Parathyroid adenoma (tissue), 2 donors: ENCODE data around the gene TRMT44.
"Not testable (repeated sequence)": the region's sequence is repeated elsewhere in the genome, so short reads cannot be mapped to it uniquely, and the experiment has no call there.

Experiments used
- H2AFZ ChIP-seq: fragments of 300-600 bp; sonication (generic); one replicate; pipeline ENCODE4 v1.7.0; 2017; ENCODE audit warnings: antibody characterized with exemption, mild to moderate bottlenecking
- H3K27ac ChIP-seq: fragments of 300-600 bp; sonication (generic); one replicate; pipeline ENCODE4 v1.7.0; 2017
- H3K27me3 ChIP-seq: fragments of 300-600 bp; sonication (generic); one replicate; pipeline ENCODE4 v1.7.0; 2017; ENCODE audit warnings: low read length; ENCODE audit not compliant: control insufficient read depth, insufficient read depth
- H3K36me3 ChIP-seq: fragments of 300-600 bp; sonication (generic); one replicate; pipeline ENCODE4 v1.7.0; 2017; ENCODE audit warnings: low read length; ENCODE audit not compliant: control insufficient read depth, insufficient read depth
- H3K4me1 ChIP-seq: fragments of 300-600 bp; sonication (generic); one replicate; pipeline ENCODE4 v1.7.0; 2017; ENCODE audit warnings: control low read depth
- H3K4me2 ChIP-seq: fragments of 300-600 bp; sonication (generic); one replicate; pipeline ENCODE4 v1.7.0; 2017; ENCODE audit warnings: low read length
- H3K4me3 ChIP-seq: fragments of 300-600 bp; sonication (generic); one replicate; pipeline ENCODE4 v1.7.0; 2017; ENCODE audit warnings: low read depth, low read length
- H3K79me2 ChIP-seq: fragments of 300-600 bp; sonication (generic); one replicate; pipeline ENCODE4 v1.7.0; 2017; ENCODE audit warnings: control low read depth
- H3K9ac ChIP-seq: fragments of 300-600 bp; sonication (generic); one replicate; pipeline ENCODE4 v1.7.0; 2017; ENCODE audit warnings: mild to moderate bottlenecking
- H3K9me3 ChIP-seq: fragments of 300-600 bp; sonication (generic); one replicate; pipeline ENCODE4 v1.7.0; 2017; ENCODE audit warnings: low read length; ENCODE audit not compliant: control insufficient read depth
- CTCF ChIP-seq: fragments of 300-600 bp; sonication (generic); IDR thresholded peaks from one replicate; pipeline ENCODE4 v1.7.0; 2017; ENCODE audit warnings: antibody characterized with exemption, mild to moderate bottlenecking
- donor health status: primary hyperparathyroidism.

TRMT44 gene

GRCh38 chr4:8510191-8510590 is 69.6 kb downstream of the TRMT44 start:
- Histone ChIP-seq H3K4me2 (no peak overlapping the region), H3K4me3 (no peak overlapping the region), H3K36me3 (no peaks in the 10 kb centered on the region), H2AFZ (no peak overlapping the region), H3K9ac (no peak overlapping the region), H3K27ac (no peak overlapping the region), H3K9me3 (no peaks in the 10 kb centered on the region), H3K27me3 (no peaks in the 10 kb centered on the region), H3K79me2 (no peaks in the 10 kb centered on the region), H3K4me1 (no peaks in the 10 kb centered on the region)
- no peak for TF ChIP-seq CTCF

- no peak overlapping the region for H3K27ac ChIP-seq
- H3K9me3 ChIP-seq: no peaks in the 10 kb centered on the region
- no peaks in the 10 kb centered on the region for H3K27me3 ChIP-seq
- no peak for TF ChIP-seq CTCF
- H3K36me3 ChIP-seq: no peaks in the 10 kb centered on the region
- H2AFZ ChIP-seq: no peak overlapping the region
- no peak overlapping the region for H3K9ac ChIP-seq
- H3K4me2 ChIP-seq: no peak overlapping the region
- no peaks in the 10 kb centered on the region for H3K79me2 ChIP-seq
- H3K4me1 ChIP-seq: no peaks in the 10 kb centered on the region
- H3K4me3 ChIP-seq: no peak overlapping the region
Measured at GRCh38 chr4:8510611-8511285, 70.2 kb downstream of the TRMT44 start.

GRCh38 chr4:8512510-8512909 is 71.9 kb downstream of the TRMT44 start:
- Histone ChIP-seq H3K27ac (no peak overlapping the region), H3K79me2 (no peaks in the 10 kb centered on the region), H3K27me3 (no peaks in the 10 kb centered on the region), H3K36me3 (no peaks in the 10 kb centered on the region), H3K4me3 (no peak overlapping the region), H3K9me3 (no peaks in the 10 kb centered on the region), H3K4me1 (no peaks in the 10 kb centered on the region), H3K9ac (no peak overlapping the region), H2AFZ (no peak overlapping the region), H3K4me2 (no peak overlapping the region)
- no peak for TF ChIP-seq CTCF

GRCh38 chr4:8513080-8513479 is 72.5 kb downstream of the TRMT44 start:
- not testable (repeated sequence) for H3K4me3 ChIP-seq, H3K9me3 ChIP-seq, H3K27ac ChIP-seq, H2AFZ ChIP-seq, H3K36me3 ChIP-seq, H3K9ac ChIP-seq, H3K4me2 ChIP-seq, H3K4me1 ChIP-seq, H3K79me2 ChIP-seq, H3K27me3 ChIP-seq

GRCh38 chr4:8513931-8514330 is 73.4 kb downstream of the TRMT44 start:
- Histone ChIP-seq H3K27ac (no peak overlapping the region), H3K79me2 (no peaks in the 10 kb centered on the region), H3K4me1 (no peaks in the 10 kb centered on the region), H3K9me3 (no peaks in the 10 kb centered on the region), H3K27me3 (no peaks in the 10 kb centered on the region), H3K4me2 (no peak overlapping the region), H3K9ac (no peak overlapping the region), H2AFZ (no peak overlapping the region), H3K4me3 (no peak overlapping the region), H3K36me3 (no peaks in the 10 kb centered on the region)
- TF ChIP-seq CTCF: no peak
